AG04449 (cell line): ENCODE measurements around the gene ADAMTSL3.
"Not testable (repeated sequence)": the region's sequence is repeated elsewhere in the genome, so short reads cannot be mapped to it uniquely, and the experiment has no call there.

Source experiments
- CTCF ChIA-PET: fragments of 350-600 bp; formaldehyde crosslinking; extraction: SDS; loops from one replicate; lab custom pipeline; 2021; ENCODE audit warnings: antibody characterized with exemption; lab: Yijun Ruan, JAX
- POLR2A ChIA-PET: fragments of 400-600, 350-600 bp; formaldehyde crosslinking; extraction: SDS; loops from one replicate; lab custom pipeline; 2020; ENCODE audit warnings: antibody characterized with exemption, inconsistent platforms; lab: Yijun Ruan, JAX
- DNase-seq: peaks from one replicate; pipeline ENCODE4 v3.0.0-alpha.2; 2010; ENCODE audit warnings: low read depth, low spot score
- H3K4me3 ChIP-seq: 2 replicates; pipeline ENCODE4 v1.5.1; 2011; ENCODE audit warnings: low read depth, mild to moderate bottlenecking, control low read depth, low read length
- CTCF ChIP-seq: IDR thresholded peaks from one replicate; pipeline ENCODE4 v1.5.1; 2011; ENCODE audit warnings: mild to moderate bottlenecking, moderate library complexity, low read length, control low read depth, inconsistent platforms; ENCODE audit not compliant: insufficient read depth; ENCODE audit errors: missing control alignments

Gene ADAMTSL3

GRCh38 chr15:83700082-83700481 lies 46.2 kb downstream of the ADAMTSL3 start:
- no peak for TF ChIP-seq CTCF
- H3K4me3 ChIP-seq, result no peak overlapping the region
- ChIA-PET CTCF (no interaction called here), POLR2A (no interaction called here)
- DNase-seq, result no peak

- POLR2A ChIA-PET, result not testable (repeated sequence)
These were observed 48.4 kb downstream of the ADAMTSL3 start for GRCh38 chr15:83702314-83702713.

GRCh38 chr15:83708328-83708727 lies 54.4 kb downstream of the ADAMTSL3 start:
- DNase-seq, result no peak
- ChIA-PET POLR2A (no interaction called here), CTCF (no interaction called here)
- TF ChIP-seq CTCF, result no peak
- no peak overlapping the region for H3K4me3 ChIP-seq

More at GRCh38 chr15:83702314-83702713, 48.4 kb downstream of the ADAMTSL3 start:
- H3K4me3 ChIP-seq, CTCF ChIA-PET, DNase-seq: not testable (repeated sequence)

GRCh38 chr15:83709241-83709640 lies 55.3 kb downstream of the ADAMTSL3 start:
- DNase-seq, result no peak
- no peak overlapping the region for H3K4me3 ChIP-seq
- CTCF ChIA-PET, result no interaction called here
- TF ChIP-seq CTCF, result no peak
- POLR2A ChIA-PET, result no interaction called here

GRCh38 chr15:83709811-83710210 lies 55.9 kb downstream of the ADAMTSL3 start:
- no peak for TF ChIP-seq CTCF
- ChIA-PET POLR2A (no interaction called here), CTCF (no interaction called here)
- no peak for DNase-seq
- H3K4me3 ChIP-seq, result no peak overlapping the region

- ChIA-PET POLR2A (no interaction called here), CTCF (no interaction called here)
- DNase-seq, result no peak
- TF ChIP-seq CTCF, result no peak
- H3K4me3 ChIP-seq, result no peak overlapping the region
These were observed 56.5 kb downstream of the ADAMTSL3 start for GRCh38 chr15:83710452-83710851.

GRCh38 chr15:83711236-83711635 lies 57.3 kb downstream of the ADAMTSL3 start:
- no peak for TF ChIP-seq CTCF
- ChIA-PET POLR2A (no interaction called here), CTCF (no interaction called here)
- DNase-seq, result no peak
- no peak overlapping the region for H3K4me3 ChIP-seq
